Neural progenitor cell (in vitro differentiated cells): ENCODE measurements around the gene CNNM2. TPM values are rescaled to one million over a fixed set of nuclear protein-coding genes. Genes with fewer than 3 reads are reported as not detected.

Experiments used
- DNase-seq: peaks from one replicate; pipeline ENCODE4 v3.0.0-alpha.2; 2016; ENCODE audit warnings: low spot score
- H2AFZ ChIP-seq: fragments of 200-600 bp; sonication (generic); replicated peaks from 2 replicates; pipeline ENCODE4 v1.6.1; 2016; ENCODE audit warnings: antibody characterized with exemption
- H3F3A ChIP-seq: fragments of 200-600 bp; sonication (generic); 2 replicates; pipeline ENCODE4 v1.6.1; 2016; ENCODE audit warnings: antibody characterized with exemption, low read depth
- H3K27ac ChIP-seq: fragments of 200-600 bp; sonication (generic); 2 replicates; pipeline ENCODE4 v1.5.1; 2016; ENCODE audit warnings: mild to moderate bottlenecking
- H3K27me3 ChIP-seq: fragments of 200-600 bp; sonication (generic); 2 replicates; pipeline ENCODE4 v1.6.1; 2016; ENCODE audit warnings: mild to moderate bottlenecking, moderate library complexity
- H3K36me3 ChIP-seq: fragments of 200-600 bp; sonication (generic); 2 replicates; pipeline ENCODE4 v1.5.1; 2016
- H3K4me1 ChIP-seq: fragments of 200-600 bp; sonication (generic); 2 replicates; pipeline ENCODE4 v1.6.1; 2016; ENCODE audit warnings: mixed run types
- H3K4me2 ChIP-seq: fragments of 200-600 bp; sonication (generic); 2 replicates; pipeline ENCODE4 v1.6.1; 2016
- H3K4me3 ChIP-seq: fragments of 200-600 bp; sonication (generic); 2 replicates; pipeline ENCODE4 v1.5.1; 2016
- H3K79me2 ChIP-seq: fragments of 200-600 bp; sonication (generic); 2 replicates; pipeline ENCODE4 v1.6.1; 2016; ENCODE audit warnings: low read depth
- H3K9ac ChIP-seq: fragments of 200-600 bp; sonication (generic); 2 replicates; pipeline ENCODE4 v1.6.1; 2016
- H3K9me3 ChIP-seq: fragments of 200-600 bp; sonication (generic); 2 replicates; pipeline ENCODE4 v1.5.1; 2016; ENCODE audit warnings: low read depth
- H4K20me1 ChIP-seq: fragments of 200-600 bp; sonication (generic); 2 replicates; pipeline ENCODE4 v1.6.1; 2016; ENCODE audit warnings: low read depth
- H3K27ac Mint-ChIP-seq: 3 replicates; pipeline ENCODE4 v1.8.0; 2021; ENCODE audit warnings: mixed read lengths
- H3K27me3 Mint-ChIP-seq: 2 replicates; pipeline ENCODE4 v1.8.0; 2022; ENCODE audit warnings: low read depth, mild to moderate bottlenecking, inconsistent platforms, moderate library complexity, mixed read lengths; ENCODE audit not compliant: insufficient read depth
- H3K36me3 Mint-ChIP-seq: 3 replicates; pipeline ENCODE4 v1.8.0; 2021; ENCODE audit warnings: mixed read lengths
- H3K4me1 Mint-ChIP-seq: 3 replicates; pipeline ENCODE4 v1.8.0; 2021; ENCODE audit warnings: mixed read lengths
- H3K4me3 Mint-ChIP-seq: 3 replicates; pipeline ENCODE4 v1.8.0; 2021; ENCODE audit warnings: mild to moderate bottlenecking, moderate library complexity, mixed read lengths
- H3K9me3 Mint-ChIP-seq: 3 replicates; pipeline ENCODE4 v1.8.0; 2020; ENCODE audit warnings: mixed read lengths
- CTCF ChIP-seq: fragments of 200-600 bp; sonication (generic); IDR thresholded peaks from 2 replicates; pipeline ENCODE4 v1.5.1; 2017; ENCODE audit warnings: antibody characterized with exemption, mild to moderate bottlenecking
- EZH2 ChIP-seq: fragments of 200-600 bp; sonication (generic); IDR thresholded peaks from 2 replicates; pipeline ENCODE4 v1.6.1; 2017; ENCODE audit warnings: antibody characterized with exemption, mild to moderate bottlenecking, moderate library complexity
- EZH2phosphoT487 ChIP-seq: fragments of 200-600 bp; sonication (generic); IDR thresholded peaks from 2 replicates; pipeline ENCODE4 v1.6.1; 2017; ENCODE audit warnings: antibody characterized with exemption
- total RNA-seq: library from RNA; depleted of rRNA; stranded (reverse); fragments of >200 nt; gene quantifications from 2 replicates; pipeline ENCODE4 v1.2.3, GENCODE V29; 2015; ENCODE audit warnings: low replicate concordance

Gene CNNM2
- total RNA-seq, 1 donor from 2014 or later, result 11.4 TPM

- H3K4me3 ChIP-seq, result no peak overlapping the region
- H3K9ac ChIP-seq, result no peak overlapping the region
- no peak overlapping the region for H2AFZ ChIP-seq
- H3K4me3 Mint-ChIP-seq, result no peak overlapping the region
- DNase-seq, result no peak
- H3K79me2 ChIP-seq, result no peaks in the 10 kb centered on the region
- H4K20me1 ChIP-seq, result no peaks in the 10 kb centered on the region
- no peaks in the 10 kb centered on the region for H3K36me3 Mint-ChIP-seq
- no peaks in the 10 kb centered on the region for H3K27me3 ChIP-seq
- no peak for TF ChIP-seq EZH2
- TF ChIP-seq EZH2phosphoT487, result no peak
- no peak for TF ChIP-seq CTCF
- no peaks in the 10 kb centered on the region for H3F3A ChIP-seq
- H3K4me1 Mint-ChIP-seq, result no peaks in the 10 kb centered on the region
- H3K4me1 ChIP-seq, result no peaks in the 10 kb centered on the region
- H3K4me2 ChIP-seq, result no peak overlapping the region
- H3K9me3 Mint-ChIP-seq, result no peaks in the 10 kb centered on the region
- no peak overlapping the region for H3K27ac Mint-ChIP-seq
- H3K9me3 ChIP-seq, result no peaks in the 10 kb centered on the region
- H3K36me3 ChIP-seq, result no peaks in the 10 kb centered on the region
- no peaks in the 10 kb centered on the region for H3K27me3 Mint-ChIP-seq
- no peak overlapping the region for H3K27ac ChIP-seq
These were observed 142.5 kb downstream of the CNNM2 start for GRCh38 chr10:103060575-103060974.

GRCh38 chr10:103062854-103063590 is 144.9 kb downstream of the CNNM2 start:
- Histone ChIP-seq H3K27ac (no peak overlapping the region), H3K9ac (no peak overlapping the region), H3F3A (no peaks in the 10 kb centered on the region), H3K79me2 (no peaks in the 10 kb centered on the region), H2AFZ (no peak overlapping the region), H3K27me3 (no peaks in the 10 kb centered on the region), H3K4me2 (no peak overlapping the region), H3K4me1 (peaks cover 5% of the 10 kb centered on the region), H4K20me1 (no peaks in the 10 kb centered on the region), H3K9me3 (no peaks in the 10 kb centered on the region), H3K4me3 (no peak overlapping the region), H3K36me3 (no peaks in the 10 kb centered on the region)
- Mint-ChIP-seq H3K4me3 (no peak overlapping the region), H3K4me1 (no peaks in the 10 kb centered on the region), H3K27me3 (no peaks in the 10 kb centered on the region), H3K27ac (no peak overlapping the region), H3K9me3 (no peaks in the 10 kb centered on the region), H3K36me3 (no peaks in the 10 kb centered on the region)
- DNase-seq, result no peak
- TF ChIP-seq EZH2phosphoT487, result no peak
- peak; percentile 26 for TF ChIP-seq CTCF

- no peak for TF ChIP-seq CTCF
- TF ChIP-seq EZH2phosphoT487, result no peak
- TF ChIP-seq EZH2, result no peak
- no peak overlapping the region for H3K4me2 ChIP-seq
- DNase-seq, result no peak
- H3K36me3 ChIP-seq, result no peaks in the 10 kb centered on the region
- Mint-ChIP-seq H3K27me3 (no peaks in the 10 kb centered on the region), H3K9me3 (no peaks in the 10 kb centered on the region), H3K4me3 (no peak overlapping the region), H3K27ac (no peak overlapping the region), H3K36me3 (no peaks in the 10 kb centered on the region), H3K4me1 (no peaks in the 10 kb centered on the region)
- H3K4me3 ChIP-seq, result no peak overlapping the region
- no peaks in the 10 kb centered on the region for H4K20me1 ChIP-seq
- H3K4me1 ChIP-seq, result peaks cover 5% of the 10 kb centered on the region
- no peaks in the 10 kb centered on the region for H3F3A ChIP-seq
- no peak overlapping the region for H3K27ac ChIP-seq
- no peaks in the 10 kb centered on the region for H3K79me2 ChIP-seq
- H3K9ac ChIP-seq, result no peak overlapping the region
- H3K27me3 ChIP-seq, result no peaks in the 10 kb centered on the region
- H2AFZ ChIP-seq, result no peak overlapping the region
- no peaks in the 10 kb centered on the region for H3K9me3 ChIP-seq
These were observed 146.9 kb downstream of the CNNM2 start for GRCh38 chr10:103064956-103065355.
